HCT116 (cell line): ENCODE data around the gene ST3GAL2. TPM values are rescaled to one million over a fixed set of nuclear protein-coding genes. Genes with fewer than 3 reads are reported as not detected.

Source experiments
- ATAC-seq: fragments of 200-7000 bp; cut with Tn5 transposase; 2 replicates; pipeline ENCODE4 v1.9.1; 2020; ENCODE audit warnings: mild to moderate bottlenecking, moderate library complexity
- BruUV-seq: library from RNA; stranded (reverse); fragments of 400-500 nt; replicated peaks from 2 replicates; lab custom pipeline; 2021; lab: Mats Ljungman, UMichigan
- CTCF ChIA-PET: fragments of 300-600 bp; sonication (Branson Sonifier 250); formaldehyde crosslinking; loops from one replicate; lab custom pipeline; 2021; ENCODE audit warnings: antibody characterized with exemption; lab: Charles Lee
- POLR2A ChIA-PET: fragments of 300-600, 350-600 bp; sonication (Branson Sonifier 250); formaldehyde crosslinking; loops from one replicate; lab custom pipeline; 2021; ENCODE audit warnings: antibody characterized with exemption; lab: Charles Lee
- RAD21 ChIA-PET, 2 experiments: fragments of 300-600 bp; sonication (Branson Sonifier 250); formaldehyde crosslinking; loops; one replicate each; lab custom pipeline; 2023; ENCODE audit warnings: low total read pairs in 2 of 2; ENCODE audit not compliant: uncharacterized antibody in 2 of 2, unreplicated experiment in 2 of 2, low non-redundant PET in 1 of 2; lab: Charles Lee
- DNase-seq: peaks from one replicate; pipeline ENCODE4 v3.0.0-alpha.2; 2010; ENCODE audit warnings: low read depth, low spot score
- H2AFZ ChIP-seq: fragments of 200-600 bp; shearing (Covaris generic), sonication (generic); 2 replicates; pipeline ENCODE4 v1.6.1; 2017; ENCODE audit warnings: low read depth, mixed run types, mixed read lengths, antibody characterized with exemption, low read length; ENCODE audit not compliant: poor library complexity, severe bottlenecking
- H3K27ac ChIP-seq: 2 replicates; pipeline ENCODE4 v1.5.1; 2012; ENCODE audit warnings: low read depth, low read length
- H3K27me3 ChIP-seq: fragments of 200-600 bp; sonication (generic); 2 replicates; pipeline ENCODE4 v1.6.1; 2016; ENCODE audit warnings: mixed run types, low read length, mixed read lengths; ENCODE audit not compliant: insufficient read depth
- H3K36me3 ChIP-seq, 2 experiments: fragments of 200-500 bp in 1 of 2; fragments of 200-600 bp in 1 of 2; sonication (Bioruptor generic) in 1 of 2; sonication (generic) in 1 of 2; 2 replicates each; pipeline versions ENCODE4 v1.5.1 to v1.6.1; 2014 to 2016; ENCODE audit warnings: low read length in 2 of 2, inconsistent platforms in 1 of 2, mixed read lengths in 1 of 2, mixed run types in 1 of 2; ENCODE audit not compliant: insufficient read depth in 2 of 2, control insufficient read depth in 1 of 2
- H3K4me1 ChIP-seq, 2 experiments: fragments of 200-600 bp in 1 of 2; sonication (generic) in 1 of 2; 2 replicates each; pipeline versions ENCODE4 v1.5.1 to v1.6.1; 2012 to 2017; ENCODE audit warnings: low read length in 2 of 2, inconsistent platforms in 1 of 2, mild to moderate bottlenecking in 1 of 2, mixed read lengths in 1 of 2, mixed run types in 1 of 2, moderate library complexity in 1 of 2; ENCODE audit not compliant: insufficient read depth in 2 of 2, control insufficient read depth in 1 of 2
- H3K4me2 ChIP-seq: fragments of 200-600 bp; sonication (generic); 2 replicates; pipeline ENCODE4 v1.6.1; 2017; ENCODE audit warnings: mixed run types, low read length, mixed read lengths
- H3K4me3 ChIP-seq, 2 experiments: fragments of 200-600 bp in 1 of 2; sonication (generic) in 1 of 2; replicated peaks in 1 of 2; 2 replicates each; pipeline ENCODE4 v1.5.1; 2011 to 2016; ENCODE audit warnings: low read length in 2 of 2, control low read depth in 1 of 2, low read depth in 1 of 2, mild to moderate bottlenecking in 1 of 2, mixed read lengths in 1 of 2, mixed run types in 1 of 2
- H3K79me2 ChIP-seq: fragments of 200-600 bp; sonication (generic); 2 replicates; pipeline ENCODE4 v1.6.1; 2017; ENCODE audit warnings: mild to moderate bottlenecking, mixed run types, low read length, moderate library complexity, mixed read lengths; ENCODE audit not compliant: insufficient read depth
- H3K9ac ChIP-seq: fragments of 200-600 bp; sonication (generic); 2 replicates; pipeline ENCODE4 v1.6.1; 2016; ENCODE audit warnings: low read length, mixed read lengths
- H3K9me2 ChIP-seq: fragments of 200-600 bp; sonication (generic), shearing (Covaris generic); 2 replicates; pipeline ENCODE4 v1.6.1; 2017; ENCODE audit warnings: mixed run types, mild to moderate bottlenecking, moderate library complexity; ENCODE audit not compliant: insufficient read depth
- H3K9me3 ChIP-seq, 2 experiments: fragments of 200-500 bp in 1 of 2; fragments of 200-600 bp in 1 of 2; sonication (Bioruptor generic) in 1 of 2; sonication (generic) in 1 of 2; 2 replicates each; pipeline ENCODE4 v1.6.1; 2014 to 2017; ENCODE audit warnings: low read length in 2 of 2, mixed read lengths in 2 of 2, inconsistent platforms in 1 of 2, low read depth in 1 of 2, mild to moderate bottlenecking in 1 of 2, mixed run types in 1 of 2, moderate library complexity in 1 of 2; ENCODE audit not compliant: control insufficient read depth in 1 of 2, insufficient read depth in 1 of 2
- H4K20me1 ChIP-seq: fragments of 200-600 bp; sonication (generic), shearing (Covaris generic); 2 replicates; pipeline ENCODE4 v1.6.1; 2017; ENCODE audit warnings: mixed run types, mild to moderate bottlenecking, moderate library complexity; ENCODE audit not compliant: insufficient read depth
- CTCF ChIP-seq, 3 experiments: fragments of 200-600 bp in 1 of 3; sonication (generic) in 1 of 3; IDR thresholded peaks in 2 of 3; conservative IDR thresholded peaks in 1 of 3; 2 replicates each; pipeline ENCODE4 v1.5.1; 2012 to 2017; ENCODE audit warnings: low read depth in 2 of 3, low read length in 2 of 3, antibody characterized with exemption in 1 of 3, borderline replicate concordance in 1 of 3, control low read depth in 1 of 3, mild to moderate bottlenecking in 1 of 3, mixed read lengths in 1 of 3, mixed run types in 1 of 3, moderate library complexity in 1 of 3; ENCODE audit not compliant: insufficient read depth in 1 of 3
- EGR1 ChIP-seq: IDR thresholded peaks from 2 replicates; pipeline ENCODE4 v1.6.1; 2012; ENCODE audit warnings: low read depth
- ELF1 ChIP-seq: IDR thresholded peaks from 2 replicates; pipeline ENCODE4 v1.6.1; 2012; ENCODE audit warnings: low read depth, borderline replicate concordance
- EZH2phosphoT487 ChIP-seq: fragments of 200-600 bp; IDR thresholded peaks from 2 replicates; pipeline ENCODE4 v1.6.1; 2018; ENCODE audit warnings: antibody characterized with exemption, borderline replicate concordance
- FOSL1 ChIP-seq: IDR thresholded peaks from 2 replicates; pipeline ENCODE4 v1.6.1; 2012; ENCODE audit warnings: low read depth
- JUND ChIP-seq: IDR thresholded peaks from 2 replicates; pipeline ENCODE4 v1.6.1; 2012
- POLR2A ChIP-seq: IDR thresholded peaks from 2 replicates; pipeline ENCODE4 v1.7.0; 2011; ENCODE audit warnings: borderline replicate concordance; ENCODE audit not compliant: insufficient read depth, insufficient read length; ENCODE audit errors: extremely low read depth
- RAD21 ChIP-seq: IDR thresholded peaks from 2 replicates; pipeline ENCODE4 v1.6.1; 2012; ENCODE audit warnings: low read depth, mild to moderate bottlenecking
- REST ChIP-seq: IDR thresholded peaks from 2 replicates; pipeline ENCODE4 v1.6.1; 2012; ENCODE audit warnings: low read depth
- SIN3A ChIP-seq: IDR thresholded peaks from 2 replicates; pipeline ENCODE4 v1.6.1; 2012; ENCODE audit warnings: low read depth
- YY1 ChIP-seq: IDR thresholded peaks from 2 replicates; pipeline ENCODE4 v1.6.1; 2011; ENCODE audit warnings: low read length, low read depth, moderate library complexity, mild to moderate bottlenecking; ENCODE audit not compliant: insufficient replicate concordance; ENCODE audit errors: extremely low read depth
- ZNF274 ChIP-seq: fragments of 200-500 bp; sonication (Bioruptor generic); IDR thresholded peaks from 2 replicates; pipeline ENCODE4 v1.6.1; 2014; ENCODE audit warnings: mild to moderate bottlenecking, low read depth, low read length, inconsistent platforms
- intact Hi-C: fragments of 100-400 bp; cut with micrococcal nuclease; formaldehyde crosslinking; loops from 2 replicates; pipeline ENCODE4 v1.10.0; 2022
- total RNA-seq: library from RNA; stranded (reverse); gene quantifications from one replicate; pipeline ENCODE4 v1.2.1, GENCODE V29; 2021; ENCODE audit not compliant: unreplicated experiment
- TF ChIP-seq, protein P1 (sequence below): IDR thresholded peaks from 2 replicates; pipeline ENCODE4 v1.6.1; 2012
- TF ChIP-seq, protein P2 (sequence below): IDR thresholded peaks from 2 replicates; pipeline ENCODE4 v1.6.1; 2012
- TF ChIP-seq, protein P3 (sequence below): IDR thresholded peaks from 2 replicates; pipeline ENCODE4 v1.6.1; 2011; ENCODE audit warnings: mild to moderate bottlenecking, low read length, moderate library complexity; ENCODE audit not compliant: insufficient replicate concordance; ENCODE audit errors: extremely low read depth

ST3GAL2 gene
- total RNA-seq, 1 experiment from 2014 or later = 9.5 TPM

GRCh38 chr16:70372921-70373728, 65.8 kb downstream of the ST3GAL2 start (continued):
- TF ChIP-seq ZNF274 (no peak), SIN3A (no peak), RAD21 (no peak), FOSL1 (no peak), ELF1 (no peak), EZH2phosphoT487 (no peak), EGR1 (no peak)
- TF ChIP-seq, protein P1, sequence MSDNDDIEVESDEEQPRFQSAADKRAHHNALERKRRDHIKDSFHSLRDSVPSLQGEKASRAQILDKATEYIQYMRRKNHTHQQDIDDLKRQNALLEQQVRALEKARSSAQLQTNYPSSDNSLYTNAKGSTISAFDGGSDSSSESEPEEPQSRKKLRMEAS = no peak
- TF ChIP-seq, protein P2, sequence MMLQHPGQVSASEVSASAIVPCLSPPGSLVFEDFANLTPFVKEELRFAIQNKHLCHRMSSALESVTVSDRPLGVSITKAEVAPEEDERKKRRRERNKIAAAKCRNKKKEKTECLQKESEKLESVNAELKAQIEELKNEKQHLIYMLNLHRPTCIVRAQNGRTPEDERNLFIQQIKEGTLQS = no peak

- H3K79me2 ChIP-seq = no peaks in the 10 kb centered on the region
- no peak overlapping the region for H3K4me2 ChIP-seq
- no peak overlapping the region for H2AFZ ChIP-seq
- RAD21 ChIA-PET = no interaction called here
- H3K4me3 ChIP-seq = no peak overlapping the region
- H3K4me1 ChIP-seq = no peaks in the 10 kb centered on the region
- no peak for DNase-seq
- no peaks in the 10 kb centered on the region for H3K9me3 ChIP-seq
- intact Hi-C loops = loop anchor here (5.0 kb wide), 1 partner anchor 101 kb away; no protein-coding TSS in a partner anchor
- TF ChIP-seq JUND (no peak), EZH2phosphoT487 (no peak), YY1 (no peak), FOSL1 (no peak), ELF1 (no peak), REST (no peak), POLR2A (no peak), CTCF (IDR thresholded peaks at IDR 0.05 in 2 of 3, conservative IDR thresholded peaks at IDR 0.05 in 1 of 3; ENCODE audit: borderline replicate concordance in 1 of 3, insufficient read depth in 1 of 3, low read depth in 2 of 3, low read length in 2 of 3) (no peak)
- TF ChIP-seq, protein P3, sequence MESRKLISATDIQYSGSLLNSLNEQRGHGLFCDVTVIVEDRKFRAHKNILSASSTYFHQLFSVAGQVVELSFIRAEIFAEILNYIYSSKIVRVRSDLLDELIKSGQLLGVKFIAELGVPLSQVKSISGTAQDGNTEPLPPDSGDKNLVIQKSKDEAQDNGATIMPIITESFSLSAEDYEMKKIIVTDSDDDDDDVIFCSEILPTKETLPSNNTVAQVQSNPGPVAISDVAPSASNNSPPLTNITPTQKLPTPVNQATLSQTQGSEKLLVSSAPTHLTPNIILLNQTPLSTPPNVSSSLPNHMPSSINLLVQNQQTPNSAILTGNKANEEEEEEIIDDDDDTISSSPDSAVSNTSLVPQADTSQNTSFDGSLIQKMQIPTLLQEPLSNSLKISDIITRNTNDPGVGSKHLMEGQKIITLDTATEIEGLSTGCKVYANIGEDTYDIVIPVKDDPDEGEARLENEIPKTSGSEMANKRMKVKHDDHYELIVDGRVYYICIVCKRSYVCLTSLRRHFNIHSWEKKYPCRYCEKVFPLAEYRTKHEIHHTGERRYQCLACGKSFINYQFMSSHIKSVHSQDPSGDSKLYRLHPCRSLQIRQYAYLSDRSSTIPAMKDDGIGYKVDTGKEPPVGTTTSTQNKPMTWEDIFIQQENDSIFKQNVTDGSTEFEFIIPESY = no peak
- CTCF ChIA-PET = no interaction called here
- peaks cover 16 to 32% of the 10 kb centered on the region in 2 experiments; a peak in 3 of 4 replicates for H3K36me3 ChIP-seq
- no peak overlapping the region for H3K9ac ChIP-seq
- POLR2A ChIA-PET = no interaction called here
- no peaks in the 10 kb centered on the region for H3K27me3 ChIP-seq
- H3K9me2 ChIP-seq = no peaks in the 10 kb centered on the region
- H3K27ac ChIP-seq = no peak overlapping the region
- ATAC-seq = no peak
- H4K20me1 ChIP-seq = no peaks in the 10 kb centered on the region
- no TSS peak for BruUV-seq
Observed at GRCh38 chr16:70370924-70371323, 68.0 kb downstream of the ST3GAL2 start.
